NB4 (cell line): Measurements from ENCODE around the gene CARD9.
A peak's percentile ranks its signal among the peaks of the same experiment; 100 is the strongest.
"Not testable (repeated sequence)": the region's sequence is repeated elsewhere in the genome, so short reads cannot be mapped to it uniquely, and the experiment has no call there.

ENCODE experiments used
- DNase-seq: peaks from one replicate; pipeline ENCODE4 v3.0.0; 2010; ENCODE audit warnings: low read depth
- H3K4me3 ChIP-seq: one replicate; pipeline ENCODE4 v1.5.1; 2011; ENCODE audit warnings: mild to moderate bottlenecking, low read depth, low read length, moderate library complexity
- CTCF ChIP-seq: IDR thresholded peaks from one replicate; pipeline ENCODE4 v1.5.1; 2012; ENCODE audit warnings: low read depth, low read length
- MYC ChIP-seq: IDR thresholded peaks from 2 replicates; pipeline ENCODE4 v1.6.1; 2011; ENCODE audit warnings: low read depth, low read length
- POLR2A ChIP-seq: IDR thresholded peaks from 2 replicates; pipeline ENCODE4 v1.6.1; 2011; ENCODE audit warnings: mild to moderate bottlenecking; ENCODE audit not compliant: insufficient read length; ENCODE audit errors: extremely low read depth
- TF ChIP-seq, protein P1 (sequence below): IDR thresholded peaks from 2 replicates; pipeline ENCODE4 v1.6.1; 2011; ENCODE audit warnings: low read depth, low read length

CARD9 gene

DNA sequence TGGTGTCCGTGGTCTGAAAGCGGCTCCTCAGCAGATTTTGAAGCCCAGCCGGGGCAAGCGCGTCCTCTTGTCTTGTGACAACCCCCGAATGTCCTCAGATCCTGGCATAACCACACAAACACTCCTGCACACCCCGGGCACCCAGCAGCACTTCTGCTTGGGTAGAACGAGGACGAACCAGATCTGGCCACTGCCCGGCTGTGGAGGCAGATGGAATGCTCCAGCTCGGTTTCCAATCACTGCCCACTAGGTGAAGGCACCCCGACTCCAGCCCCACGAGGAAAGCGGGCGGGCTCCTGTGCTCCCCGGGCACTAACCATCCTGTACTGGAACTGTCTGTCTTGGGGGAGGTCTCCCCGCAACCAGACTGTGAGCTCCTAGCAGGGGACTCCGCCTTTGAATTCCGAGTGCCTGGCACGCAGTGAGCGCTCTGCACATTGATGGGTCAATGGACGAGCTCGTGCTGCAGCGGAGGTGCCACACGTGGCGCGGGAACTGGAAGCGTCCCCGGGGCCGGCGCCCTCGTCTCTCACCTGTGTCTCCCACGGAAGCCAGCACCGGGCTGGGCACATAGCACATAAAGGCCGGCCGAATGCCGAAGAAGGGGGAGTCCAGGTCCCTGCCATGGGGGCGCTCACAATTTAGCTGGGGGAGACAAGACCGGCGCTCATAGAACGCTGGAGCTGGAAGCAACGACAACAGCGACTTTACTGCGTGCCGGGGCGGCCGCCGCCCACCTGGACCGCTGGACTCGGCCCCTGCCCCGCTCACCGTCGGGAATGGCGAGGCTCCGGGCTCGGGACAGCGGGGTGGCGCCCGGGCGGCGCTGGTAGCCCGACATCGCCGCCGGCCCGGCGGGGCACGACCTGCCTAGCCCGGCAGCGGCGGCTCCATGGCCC is 36.3 kb upstream of the CARD9 start:
- peak; percentile 57 for DNase-seq
- TF ChIP-seq POLR2A: no peak
- TF ChIP-seq, protein P1, sequence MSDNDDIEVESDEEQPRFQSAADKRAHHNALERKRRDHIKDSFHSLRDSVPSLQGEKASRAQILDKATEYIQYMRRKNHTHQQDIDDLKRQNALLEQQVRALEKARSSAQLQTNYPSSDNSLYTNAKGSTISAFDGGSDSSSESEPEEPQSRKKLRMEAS: peak; percentile 88
- TF ChIP-seq MYC: peak; percentile 65; the same call in 1 of the 2 replicates
- peak overlapping the region; percentile 80 for H3K4me3 ChIP-seq

- TF ChIP-seq, protein P1: no peak
- TF ChIP-seq CTCF (no peak), MYC (no peak), POLR2A (no peak)
- no peak for DNase-seq
- no peak overlapping the region for H3K4me3 ChIP-seq
Measured at GRCh38 chr9:136407911-136408310, 34.4 kb upstream of the CARD9 start.

- DNase-seq: not testable (repeated sequence)
Measured at GRCh38 chr9:136407061-136407460, 33.6 kb upstream of the CARD9 start.

DNA sequence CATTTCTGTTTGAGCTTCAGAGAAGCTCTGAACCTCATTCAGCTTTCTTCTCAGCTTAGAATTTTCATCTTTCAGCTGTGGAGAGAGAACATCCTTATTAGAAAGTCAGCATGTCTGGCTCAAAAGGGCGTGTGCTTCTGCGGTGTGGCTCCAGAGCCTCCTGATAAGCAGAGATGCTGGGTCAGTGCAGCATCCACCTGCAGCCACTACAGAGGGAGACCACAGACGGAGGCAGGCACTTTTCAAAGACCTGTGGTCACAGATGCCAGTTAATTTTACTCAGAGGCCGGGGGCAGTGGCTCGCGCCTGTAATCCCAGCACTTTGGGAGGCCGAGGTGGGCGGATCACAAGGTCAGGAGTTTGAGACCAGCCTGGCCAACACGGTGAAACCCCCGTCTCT is 32.4 kb upstream of the CARD9 start:
- not testable (repeated sequence) for DNase-seq, H3K4me3 ChIP-seq

More at GRCh38 chr9:136407061-136407460, 33.6 kb upstream of the CARD9 start:
- H3K4me3 ChIP-seq: not testable (repeated sequence)

DNA sequence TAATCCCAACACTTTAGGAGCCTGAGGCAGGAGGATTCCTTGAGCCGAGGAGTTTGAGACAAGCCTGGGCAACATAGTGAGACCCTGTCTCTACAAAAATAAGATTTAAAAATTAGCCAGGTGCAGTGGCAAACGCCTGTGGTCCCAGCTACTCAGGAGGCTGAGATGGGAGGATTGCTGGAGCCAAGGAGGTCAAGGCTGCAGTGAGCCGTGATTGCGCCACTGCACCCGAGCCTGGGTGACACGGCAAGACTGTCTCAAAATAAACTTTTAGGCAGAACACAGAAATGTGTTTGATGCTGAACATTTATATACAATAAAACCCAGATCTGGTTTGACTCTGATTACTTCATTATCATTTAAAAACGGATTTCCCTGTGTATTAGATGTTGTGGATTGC is 32.0 kb upstream of the CARD9 start:
- no peak for TF ChIP-seq MYC
- no peak for TF ChIP-seq POLR2A
- no peak for TF ChIP-seq CTCF
- TF ChIP-seq, protein P1: no peak
- DNase-seq: no peak
- H3K4me3 ChIP-seq: no peak overlapping the region

DNA sequence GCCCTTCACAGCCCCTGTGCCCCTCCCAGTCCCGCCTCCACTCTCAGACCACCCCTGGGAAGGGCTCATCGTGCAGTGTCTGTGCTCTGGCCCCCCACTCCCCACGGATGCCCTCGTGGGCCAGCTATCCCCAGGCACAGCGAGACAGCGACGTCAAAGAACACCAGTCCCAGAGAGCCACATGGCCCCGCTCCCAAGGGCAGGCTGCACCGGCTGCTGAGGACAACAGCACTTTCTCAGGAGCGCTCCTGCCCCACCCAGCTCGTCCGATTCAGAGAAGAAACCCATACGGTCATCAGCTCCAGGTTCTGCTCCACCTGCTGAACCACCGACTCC is 31.3 kb upstream of the CARD9 start:
- TF ChIP-seq CTCF (no peak), MYC (no peak), POLR2A (no peak)
- TF ChIP-seq, protein P1: no peak
- H3K4me3 ChIP-seq: no peak overlapping the region
- no peak for DNase-seq

DNA sequence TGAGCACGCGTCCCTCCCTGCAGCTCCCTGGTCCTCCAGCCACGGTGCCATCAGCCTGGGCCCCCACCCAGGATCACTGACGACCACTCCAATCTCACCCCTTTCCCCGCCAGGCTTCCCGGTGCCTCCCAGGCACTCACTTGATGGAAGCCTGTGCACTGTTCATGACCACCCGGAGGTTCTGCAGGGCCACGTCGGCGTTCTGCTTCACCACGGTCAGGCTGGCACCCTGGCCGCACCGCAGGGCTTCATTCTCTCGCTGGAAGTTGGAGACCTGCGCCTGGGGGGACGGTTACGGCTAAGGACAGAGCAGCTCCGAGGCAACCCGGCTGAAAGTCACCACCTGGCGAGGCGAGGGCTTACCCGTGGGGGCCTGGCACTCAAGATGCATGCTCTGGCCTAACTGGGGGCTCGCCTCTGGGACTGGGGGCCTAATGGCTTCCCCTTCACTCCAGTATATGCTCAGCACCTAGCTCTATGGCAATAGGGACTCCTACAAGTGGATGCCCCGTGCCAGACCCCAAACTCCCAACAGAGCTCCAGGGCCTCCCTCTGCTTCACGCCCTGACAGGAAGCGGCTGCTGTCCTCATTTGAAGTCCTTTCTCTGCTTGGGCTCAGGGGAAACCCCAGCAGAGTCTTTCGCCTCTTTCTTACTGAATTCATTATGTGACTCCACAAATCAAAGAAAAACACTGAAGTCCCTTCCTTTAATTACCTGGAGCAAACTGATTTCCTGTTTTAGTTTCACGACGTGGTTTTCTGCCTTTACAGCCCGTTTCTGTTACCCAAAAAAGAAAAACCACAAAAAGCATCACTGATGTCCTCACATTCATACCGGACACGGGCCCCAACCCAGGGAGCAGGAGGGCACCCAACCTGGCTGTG is 30.7 kb upstream of the CARD9 start:
- H3K4me3 ChIP-seq: no peak overlapping the region
- DNase-seq: no peak
- TF ChIP-seq CTCF (no peak), MYC (no peak), POLR2A (no peak)
- TF ChIP-seq, protein P1: no peak
